Suprapubic skin (tissue), 3 donors: ENCODE measurements around the gene KLKB1.

Source experiments
- EP300 ChIP-seq: sonication (generic); formaldehyde crosslinking; IDR thresholded peaks from one replicate; pipeline ENCODE4 v1.6.1; 2017; ENCODE audit warnings: antibody characterized with exemption
- TF ChIP-seq, protein P1 (sequence below), 2 donors: fragments of 200-600 bp in 1 of 2; fragments of 450-650 bp in 1 of 2; sonication (generic) in 1 of 2; IDR thresholded peaks; one replicate each; pipeline ENCODE4 v1.5.1; 2016 to 2019; ENCODE audit warnings: antibody characterized with exemption in 2 of 2, mild to moderate bottlenecking in 1 of 2, moderate library complexity in 1 of 2

DNA sequence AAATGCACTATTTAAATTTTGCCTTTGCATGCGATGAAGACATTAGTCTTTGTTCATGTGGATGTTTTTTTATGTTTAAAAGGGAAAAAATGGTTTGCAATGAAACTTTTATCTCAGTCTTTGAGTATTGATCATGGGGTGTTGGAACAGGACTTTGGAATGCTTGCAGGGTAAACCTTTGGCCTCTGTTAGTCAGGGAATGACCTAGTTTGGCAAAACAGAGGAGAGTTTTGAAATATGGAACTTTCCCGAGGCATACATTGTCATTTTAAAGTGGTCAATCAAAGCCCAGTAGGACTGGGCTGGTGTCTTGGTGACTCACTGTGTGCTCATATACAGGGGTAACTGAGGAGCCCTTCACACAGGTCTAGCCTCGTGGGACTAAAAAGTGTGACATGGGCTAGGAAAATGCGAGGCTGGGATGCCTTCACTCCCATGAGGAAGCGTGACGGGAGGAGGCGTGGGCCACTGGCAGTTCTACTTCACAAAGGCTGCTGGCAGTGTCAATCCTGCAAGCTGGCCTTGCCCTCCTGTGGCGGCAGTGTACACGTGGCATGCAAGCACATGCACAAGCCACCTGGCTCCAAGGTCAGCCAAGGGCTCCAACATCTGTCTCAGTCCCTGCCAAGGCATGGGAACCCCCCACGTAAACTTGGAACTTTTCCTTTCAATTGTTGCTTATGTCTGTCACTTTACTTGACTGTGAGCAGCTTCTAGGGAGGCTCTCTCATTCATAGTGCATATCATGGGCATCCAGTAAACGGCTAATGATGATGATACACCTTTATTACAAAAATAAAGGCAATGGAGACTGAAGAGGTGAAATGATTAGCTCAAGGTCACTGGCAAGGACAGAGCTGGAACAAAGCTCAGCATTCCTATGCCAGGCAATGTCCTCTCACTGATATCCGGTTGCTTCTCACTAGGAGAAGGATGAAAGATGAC is 33.5 kb downstream of the KLKB1 start:
- TF ChIP-seq, protein P1, sequence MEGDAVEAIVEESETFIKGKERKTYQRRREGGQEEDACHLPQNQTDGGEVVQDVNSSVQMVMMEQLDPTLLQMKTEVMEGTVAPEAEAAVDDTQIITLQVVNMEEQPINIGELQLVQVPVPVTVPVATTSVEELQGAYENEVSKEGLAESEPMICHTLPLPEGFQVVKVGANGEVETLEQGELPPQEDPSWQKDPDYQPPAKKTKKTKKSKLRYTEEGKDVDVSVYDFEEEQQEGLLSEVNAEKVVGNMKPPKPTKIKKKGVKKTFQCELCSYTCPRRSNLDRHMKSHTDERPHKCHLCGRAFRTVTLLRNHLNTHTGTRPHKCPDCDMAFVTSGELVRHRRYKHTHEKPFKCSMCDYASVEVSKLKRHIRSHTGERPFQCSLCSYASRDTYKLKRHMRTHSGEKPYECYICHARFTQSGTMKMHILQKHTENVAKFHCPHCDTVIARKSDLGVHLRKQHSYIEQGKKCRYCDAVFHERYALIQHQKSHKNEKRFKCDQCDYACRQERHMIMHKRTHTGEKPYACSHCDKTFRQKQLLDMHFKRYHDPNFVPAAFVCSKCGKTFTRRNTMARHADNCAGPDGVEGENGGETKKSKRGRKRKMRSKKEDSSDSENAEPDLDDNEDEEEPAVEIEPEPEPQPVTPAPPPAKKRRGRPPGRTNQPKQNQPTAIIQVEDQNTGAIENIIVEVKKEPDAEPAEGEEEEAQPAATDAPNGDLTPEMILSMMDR (IDR thresholded peaks at IDR 0.05), result no peak
- TF ChIP-seq EP300, result no peak
